ENCODE data around the gene MACROD1. TPM values are rescaled to one million over a fixed set of nuclear protein-coding genes. Genes with fewer than 3 reads are reported as not detected.

MACROD1 gene
- total and polyA plus RNA-seq, 2 of the 13 experiments (the other 11 are each of a cell fraction or from before 2014, with no cell fraction given) = 23.1 to 34.5 TPM

GRCh38 chr11:64090806-64091516 is 75.0 kb downstream of the MACROD1 start:
- no peaks in the 10 kb centered on the region for H3K9me3 ChIP-seq (ENCODE audit: low read length)
- intact Hi-C loops (cut with micrococcal nuclease; ENCODE audit: unreplicated experiment) (no loop called here), in situ Hi-C loops (cut with HindIII; ENCODE audit: extremely low pct_ligation_motif_present, low pct_unique_long_range_greater_than_20kb) (no loop called here)
- FAIRE-seq (no peak), ATAC-seq (no peak), DNase-seq (ENCODE audit: low spot score) (no peak)
- H4K20me1 ChIP-seq (ENCODE audit: insufficient read depth, low read length) = peaks cover 9% of the 10 kb centered on the region; the same call in 1 of the 2 replicates
- ChIA-PET CTCF (ENCODE audit: low intra/inter-chr PET ratio, low total read pairs) (interaction anchor here (1.3 kb wide), 1 partner anchor 55 kb away, joined by 3 read pairs; no protein-coding TSS in a partner anchor), POLR2A (interaction anchor here (0.6 to 1.0 kb wide), 2 partner anchors 64 to 75 kb away, joined by 3 read pairs; no protein-coding TSS in a partner anchor)
- no peaks in the 10 kb centered on the region for H3K27me3 ChIP-seq (ENCODE audit: control insufficient read depth in 1 of 2, insufficient read depth in 2 of 2, low read length in 2 of 2)
- no peak overlapping the region for H3K9ac ChIP-seq (ENCODE audit: insufficient read depth, low read depth, low read length)
- peak overlapping the region; percentile 43; the same call in 1 of the 2 replicates for H3K4me2 ChIP-seq (ENCODE audit: low read depth, low read length)
- WGBS (ENCODE audit: low lambda C conversion rate) = 48% methylated on average over 9 of the region's 11 CpGs
- H3K27ac ChIP-seq (ENCODE audit: extremely low read length, insufficient read depth, low read length) = no peak overlapping the region
- peaks cover 61% of the 10 kb centered on the region for H3K4me1 ChIP-seq (ENCODE audit: insufficient read depth, low read length)
- 0 out of 6 replicates have a peak overlapping the region, but pooled peaks of 1 of the 3 experiments have one; percentile 19 for H3K4me3 ChIP-seq (replicated peaks in 1 of 3; ENCODE audit: insufficient read depth in 1 of 3, low read depth in 2 of 3, low read length in 3 of 3)
- BruUV-seq (replicated peaks) = no TSS peak
- no peaks in the 10 kb centered on the region for H3K36me3 ChIP-seq (replicated peaks in 1 of 2; ENCODE audit: control insufficient read depth in 1 of 2, insufficient read depth in 2 of 2, low read length in 2 of 2)
- no peaks in the 10 kb centered on the region for H3K79me2 ChIP-seq (ENCODE audit: insufficient read depth, low read length)
- H2AFZ ChIP-seq (ENCODE audit: low read length) = no peak overlapping the region
- TF ChIP-seq BRCA1 (CRISPR knock-in tag; IDR thresholded peaks at IDR 0.05) (no peak), ZNF280B (CRISPR knock-in tag; IDR thresholded peaks at IDR 0.05; ENCODE audit: borderline replicate concordance) (no peak), ZNF781 (CRISPR knock-in tag; IDR thresholded peaks at IDR 0.05; ENCODE audit: borderline replicate concordance, not compliant biosample characterization) (no peak), ZNF563 (CRISPR knock-in tag; IDR thresholded peaks at IDR 0.05) (no peak), SAFB2 (CRISPR knock-in tag; IDR thresholded peaks at IDR 0.05; ENCODE audit: borderline replicate concordance, low read depth) (no peak), ZSCAN5A (CRISPR knock-in tag; IDR thresholded peaks at IDR 0.05; ENCODE audit: borderline replicate concordance) (no peak), MIXL1 (CRISPR knock-in tag; IDR thresholded peaks at IDR 0.05) (no peak), E2F2 (CRISPR knock-in tag; IDR thresholded peaks at IDR 0.05; ENCODE audit: borderline replicate concordance) (no peak), ZFP36L1 (CRISPR knock-in tag; IDR thresholded peaks at IDR 0.05) (no peak), POLR2AphosphoS2 (IDR thresholded peaks at IDR 0.05; ENCODE audit: low read depth, low read length) (no peak), RNF2 (conservative IDR thresholded peaks at IDR 0.05; ENCODE audit: low read depth) (no peak), TCF7L2 (IDR thresholded peaks at IDR 0.05; ENCODE audit: low read depth, low read length) (no peak), HNRNPK (IDR thresholded peaks at IDR 0.05; ENCODE audit: low read depth, low read length, poor library complexity, severe bottlenecking) (peak; percentile 44), ZNF556 (CRISPR knock-in tag; IDR thresholded peaks at IDR 0.05; ENCODE audit: borderline replicate concordance) (no peak), HDAC1 (CRISPR knock-in tag; IDR thresholded peaks at IDR 0.05) (no peak), RFX1 (IDR thresholded peaks at IDR 0.05) (no peak), ZFP90 (CRISPR knock-in tag; IDR thresholded peaks at IDR 0.05; ENCODE audit: borderline replicate concordance) (no peak), ZNF761 (CRISPR knock-in tag; conservative IDR thresholded peaks at IDR 0.05) (no peak), THAP11 (CRISPR knock-in tag; IDR thresholded peaks at IDR 0.05) (peak; percentile 39; the same call in 1 of the 2 replicates)

Data from HepG2 (cell line).